Osteoblast (primary cell): ENCODE results near the gene MILR1. TPM values are rescaled to one million over a fixed set of nuclear protein-coding genes. Genes with fewer than 3 reads are reported as not detected.
A peak's percentile ranks its signal among the peaks of the same experiment; 100 is the strongest.
"Not testable (repeated sequence)": the region's sequence is repeated elsewhere in the genome, so short reads cannot be mapped to it uniquely, and the experiment has no call there.

Experiments
- DNase-seq: peaks from one replicate; pipeline ENCODE4 v3.0.0; 2011; ENCODE audit warnings: low spot score, mixed read lengths; ENCODE audit not compliant: insufficient read length; ENCODE audit errors: missing footprints
- H2AFZ ChIP-seq: 2 replicates; pipeline ENCODE4 v1.6.0; 2011; ENCODE audit warnings: mild to moderate bottlenecking, low read length
- H3K27ac ChIP-seq: 2 replicates; pipeline ENCODE4 v1.5.1; 2011; ENCODE audit warnings: mild to moderate bottlenecking, low read depth, low read length, moderate library complexity
- H3K27me3 ChIP-seq: 2 replicates; pipeline ENCODE4 v1.6.0; 2012; ENCODE audit warnings: mild to moderate bottlenecking, control low read depth, inconsistent platforms, low read length, moderate library complexity; ENCODE audit not compliant: insufficient read depth
- H3K36me3 ChIP-seq: 2 replicates; pipeline ENCODE4 v1.5.1; 2011; ENCODE audit warnings: mild to moderate bottlenecking, low read length, control low read depth, moderate library complexity; ENCODE audit not compliant: insufficient read depth
- H3K4me1 ChIP-seq: 2 replicates; pipeline ENCODE4 v1.5.1; 2011; ENCODE audit warnings: mild to moderate bottlenecking, low read length, control low read depth, moderate library complexity; ENCODE audit not compliant: insufficient read depth
- H3K4me2 ChIP-seq: 2 replicates; pipeline ENCODE4 v1.6.0; 2011; ENCODE audit warnings: mild to moderate bottlenecking, low read length; ENCODE audit not compliant: insufficient read depth
- H3K4me3 ChIP-seq: fragments of 200-600 bp; sonication (generic); 3 replicates; pipeline ENCODE4 v1.5.1; 2012; ENCODE audit warnings: mild to moderate bottlenecking, low read length, inconsistent platforms; ENCODE audit not compliant: insufficient read depth
- H3K79me2 ChIP-seq: 2 replicates; pipeline ENCODE4 v1.6.0; 2012; ENCODE audit warnings: mild to moderate bottlenecking, low read length, control low read depth, inconsistent platforms; ENCODE audit not compliant: insufficient read depth
- H3K9me3 ChIP-seq: 2 replicates; pipeline ENCODE4 v1.5.1; 2011; ENCODE audit warnings: low read depth, low read length, control low read depth
- H4K20me1 ChIP-seq: 2 replicates; pipeline ENCODE4 v1.6.0; 2012; ENCODE audit warnings: mild to moderate bottlenecking, low read length, control low read depth; ENCODE audit not compliant: insufficient read depth
- total RNA-seq: library from RNA; depleted of rRNA; stranded (reverse); fragments of >200 nt; gene quantifications from 2 replicates; pipeline ENCODE4 v1.2.3, GENCODE V29; 2012
- TF ChIP-seq, protein P1 (sequence below): IDR thresholded peaks from 2 replicates; pipeline ENCODE4 v1.5.1; 2011; ENCODE audit warnings: mild to moderate bottlenecking, low read depth, low read length, moderate library complexity; ENCODE audit errors: extremely low read depth

Gene MILR1
- total RNA-seq, 1 donor = 12.3 TPM

GRCh38 chr17:64461788-64462187 is 12.9 kb downstream of the MILR1 start:
- DNase-seq = no peak
- Histone ChIP-seq H3K4me3 (no peak overlapping the region), H3K9me3 (no peaks in the 10 kb centered on the region), H3K79me2 (no peaks in the 10 kb centered on the region), H3K4me1 (peaks cover 19% of the 10 kb centered on the region), H3K36me3 (no peaks in the 10 kb centered on the region), H3K4me2 (no peak overlapping the region), H3K27me3 (no peaks in the 10 kb centered on the region), H3K27ac (no peak overlapping the region), H2AFZ (no peak overlapping the region), H4K20me1 (no peaks in the 10 kb centered on the region)
- TF ChIP-seq, protein P1, sequence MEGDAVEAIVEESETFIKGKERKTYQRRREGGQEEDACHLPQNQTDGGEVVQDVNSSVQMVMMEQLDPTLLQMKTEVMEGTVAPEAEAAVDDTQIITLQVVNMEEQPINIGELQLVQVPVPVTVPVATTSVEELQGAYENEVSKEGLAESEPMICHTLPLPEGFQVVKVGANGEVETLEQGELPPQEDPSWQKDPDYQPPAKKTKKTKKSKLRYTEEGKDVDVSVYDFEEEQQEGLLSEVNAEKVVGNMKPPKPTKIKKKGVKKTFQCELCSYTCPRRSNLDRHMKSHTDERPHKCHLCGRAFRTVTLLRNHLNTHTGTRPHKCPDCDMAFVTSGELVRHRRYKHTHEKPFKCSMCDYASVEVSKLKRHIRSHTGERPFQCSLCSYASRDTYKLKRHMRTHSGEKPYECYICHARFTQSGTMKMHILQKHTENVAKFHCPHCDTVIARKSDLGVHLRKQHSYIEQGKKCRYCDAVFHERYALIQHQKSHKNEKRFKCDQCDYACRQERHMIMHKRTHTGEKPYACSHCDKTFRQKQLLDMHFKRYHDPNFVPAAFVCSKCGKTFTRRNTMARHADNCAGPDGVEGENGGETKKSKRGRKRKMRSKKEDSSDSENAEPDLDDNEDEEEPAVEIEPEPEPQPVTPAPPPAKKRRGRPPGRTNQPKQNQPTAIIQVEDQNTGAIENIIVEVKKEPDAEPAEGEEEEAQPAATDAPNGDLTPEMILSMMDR = no peak

DNA sequence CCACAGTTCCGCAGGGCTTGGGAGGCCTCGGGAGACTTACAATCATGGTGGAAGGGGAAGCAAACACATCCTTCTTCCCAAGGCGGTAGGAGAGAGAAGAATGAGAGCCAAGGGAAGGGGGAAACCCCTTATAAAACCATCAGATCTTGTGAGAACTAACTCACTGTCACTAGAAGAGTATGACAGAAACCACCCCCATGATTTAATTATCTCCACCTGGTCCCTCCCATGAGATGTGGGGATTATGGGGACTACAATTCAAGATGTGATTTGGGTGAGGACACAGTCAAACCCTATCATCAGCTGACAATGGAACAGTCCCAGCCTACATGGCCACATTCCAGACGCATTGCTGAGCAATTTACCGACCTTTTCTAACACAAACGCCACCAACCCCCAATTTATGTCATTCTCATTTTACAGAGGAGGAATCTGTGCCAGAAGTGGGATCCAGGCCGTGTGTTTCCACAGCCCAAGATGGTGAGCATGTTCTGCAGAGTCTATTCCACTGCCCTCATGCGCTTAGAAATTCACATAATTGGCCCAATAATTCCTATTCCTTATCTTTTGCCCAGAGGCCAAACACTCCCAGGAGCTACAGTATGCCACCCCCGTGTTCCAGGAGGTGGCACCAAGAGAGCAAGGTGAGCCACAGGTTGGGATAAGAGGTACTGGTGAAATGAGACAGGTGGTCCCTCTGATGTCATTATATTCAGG is 17.3 kb downstream of the MILR1 start:
- Histone ChIP-seq H3K27ac (no peak overlapping the region), H3K4me3 (no peak overlapping the region), H3K36me3 (peaks cover 5% of the 10 kb centered on the region), H3K4me2 (no peak overlapping the region), H4K20me1 (no peaks in the 10 kb centered on the region), H3K9me3 (no peaks in the 10 kb centered on the region), H3K4me1 (no peaks in the 10 kb centered on the region), H3K79me2 (no peaks in the 10 kb centered on the region), H2AFZ (no peak overlapping the region), H3K27me3 (no peaks in the 10 kb centered on the region)
- TF ChIP-seq, protein P1 = no peak
- DNase-seq = no peak

GRCh38 chr17:64466834-64467233 is 17.9 kb downstream of the MILR1 start:
- not testable (repeated sequence) for H3K9me3 ChIP-seq, H3K4me1 ChIP-seq, H3K79me2 ChIP-seq, H4K20me1 ChIP-seq, H3K36me3 ChIP-seq, H3K27ac ChIP-seq, DNase-seq, H3K4me2 ChIP-seq, H2AFZ ChIP-seq, H3K4me3 ChIP-seq, H3K27me3 ChIP-seq

- H4K20me1 ChIP-seq = no peaks in the 10 kb centered on the region
- H3K9me3 ChIP-seq = no peaks in the 10 kb centered on the region
- peaks cover 5% of the 10 kb centered on the region for H3K36me3 ChIP-seq
- no peak overlapping the region for H3K4me2 ChIP-seq
- peak; percentile 38 for DNase-seq
- TF ChIP-seq, protein P1 = no peak
- H3K79me2 ChIP-seq = no peaks in the 10 kb centered on the region
- no peak overlapping the region for H3K4me3 ChIP-seq
- no peak overlapping the region for H3K27ac ChIP-seq
- no peak overlapping the region for H2AFZ ChIP-seq
- no peaks in the 10 kb centered on the region for H3K27me3 ChIP-seq
- no peaks in the 10 kb centered on the region for H3K4me1 ChIP-seq
Measured at GRCh38 chr17:64470625-64471024, 21.7 kb downstream of the MILR1 start.
